LHCN-M2 (cell line): Measurements from ENCODE around the gene TMEM191C. TPM values are rescaled to one million over a fixed set of nuclear protein-coding genes. Genes with fewer than 3 reads are reported as not detected.
"Not testable (repeated sequence)": the region's sequence is repeated elsewhere in the genome, so short reads cannot be mapped to it uniquely, and the experiment has no call there.

Experiments
- DNase-seq: peaks from one replicate; pipeline ENCODE4 v3.0.0-alpha.2; 2012; ENCODE audit warnings: low read depth
- total RNA-seq: library from RNA; depleted of rRNA; stranded (reverse); fragments of >200 nt; gene quantifications from 2 replicates; pipeline ENCODE4 v1.2.3, GENCODE V29; 2014

TMEM191C gene
- total RNA-seq, 1 experiment from 2014 or later, result 0.69 TPM

- not testable (repeated sequence) for DNase-seq
Measured at GRCh38 chr22:21472984-21473383, 5.8 kb downstream of the TMEM191C start.

GRCh38 chr22:21473664-21474063 lies 6.5 kb downstream of the TMEM191C start:
- DNase-seq, result not testable (repeated sequence)

GRCh38 chr22:21484039-21484438 lies 16.9 kb downstream of the TMEM191C start:
- not testable (repeated sequence) for DNase-seq

GRCh38 chr22:21487723-21488122 lies 20.5 kb downstream of the TMEM191C start:
- not testable (repeated sequence) for DNase-seq

- not testable (repeated sequence) for DNase-seq
Measured at GRCh38 chr22:21489149-21489680, 22.0 kb downstream of the TMEM191C start.

- DNase-seq, result not testable (repeated sequence)
Measured at GRCh38 chr22:21490556-21490955, 23.4 kb downstream of the TMEM191C start.

GRCh38 chr22:21492271-21492670 lies 25.1 kb downstream of the TMEM191C start:
- not testable (repeated sequence) for DNase-seq

GRCh38 chr22:21493789-21494782 lies 26.9 kb downstream of the TMEM191C start:
- not testable (repeated sequence) for DNase-seq

GRCh38 chr22:21497984-21498383 lies 30.8 kb downstream of the TMEM191C start:
- DNase-seq, result not testable (repeated sequence)

- not testable (repeated sequence) for DNase-seq
Measured at GRCh38 chr22:21498489-21498888, 31.3 kb downstream of the TMEM191C start.

GRCh38 chr22:21499623-21500506 lies 32.7 kb downstream of the TMEM191C start:
- not testable (repeated sequence) for DNase-seq

- DNase-seq, result not testable (repeated sequence)
Measured at GRCh38 chr22:21510397-21510796, 43.2 kb downstream of the TMEM191C start.

GRCh38 chr22:21512022-21512421 lies 44.8 kb downstream of the TMEM191C start:
- DNase-seq, result not testable (repeated sequence)

- not testable (repeated sequence) for DNase-seq
Measured at GRCh38 chr22:21514117-21514516, 46.9 kb downstream of the TMEM191C start.

GRCh38 chr22:21515234-21515633 lies 48.0 kb downstream of the TMEM191C start:
- DNase-seq, result not testable (repeated sequence)

GRCh38 chr22:21516522-21516921 lies 49.3 kb downstream of the TMEM191C start:
- not testable (repeated sequence) for DNase-seq

GRCh38 chr22:21516970-21517764 lies 50.0 kb downstream of the TMEM191C start:
- DNase-seq, result not testable (repeated sequence)
